Measurements from ENCODE around the gene UIMC1. TPM values are rescaled to one million over a fixed set of nuclear protein-coding genes. Genes with fewer than 3 reads are reported as not detected.
"Not testable (repeated sequence)": the region's sequence is repeated elsewhere in the genome, so short reads cannot be mapped to it uniquely, and the experiment has no call there.

The UIMC1 gene
- total and polyA plus RNA-seq, 2 of the 13 experiments (the other 11 are each of a cell fraction or from before 2014, with no cell fraction given), result 18.9 to 32.7 TPM

DNA sequence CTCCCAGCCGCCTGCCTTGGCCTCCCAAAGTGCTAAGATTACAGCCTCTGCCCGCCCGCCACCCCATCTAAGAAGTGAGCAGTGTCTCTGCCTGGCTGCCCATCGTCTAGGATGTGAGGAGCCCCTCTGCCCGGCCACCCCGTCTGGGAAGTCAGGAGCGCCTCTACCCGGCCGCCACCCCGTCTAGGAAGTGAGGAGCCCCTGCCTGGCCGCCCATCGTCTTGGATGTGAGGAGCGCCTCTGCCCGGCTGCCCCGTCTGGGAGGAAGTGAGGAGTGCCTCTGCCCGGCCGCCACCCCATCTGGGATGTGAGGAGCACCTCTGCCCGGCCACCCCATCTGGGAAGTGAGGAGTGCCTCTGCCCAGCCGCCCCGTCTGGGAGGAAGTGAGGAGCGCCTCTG is 23.0 kb downstream of the UIMC1 start:
- WGBS (ENCODE audit: low lambda C conversion rate), result no CpG with 5 or more reads among the region's 21 CpGs
- BruUV-seq (replicated peaks), result not testable (repeated sequence)

DNA sequence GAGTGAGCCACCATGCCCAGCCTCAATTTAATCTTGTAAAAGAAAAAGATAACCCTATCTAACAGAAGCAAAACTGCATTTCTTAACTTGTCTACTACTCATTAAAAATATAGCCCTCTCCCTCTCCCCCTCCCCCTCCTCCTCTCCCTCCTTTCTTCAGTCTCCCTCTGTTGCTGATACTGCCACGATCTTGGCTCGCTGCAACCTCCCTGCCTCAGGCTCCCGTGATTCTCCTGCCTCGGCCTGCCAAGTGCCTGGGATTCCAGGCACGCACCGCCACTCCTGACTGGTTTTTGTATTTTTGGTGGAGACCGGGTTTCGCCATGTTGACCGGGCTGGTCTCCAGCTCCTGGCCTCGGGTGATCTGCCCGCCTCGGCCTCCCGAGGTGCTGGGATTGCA is 23.5 kb downstream of the UIMC1 start:
- H3K4me2 ChIP-seq (ENCODE audit: low read depth, low read length); intact Hi-C loops (cut with micrococcal nuclease; ENCODE audit: unreplicated experiment); BruUV-seq (replicated peaks); in situ Hi-C loops (cut with HindIII; ENCODE audit: extremely low pct_ligation_motif_present, low pct_unique_long_range_greater_than_20kb); H3K9me3 ChIP-seq (ENCODE audit: low read length); CTCF ChIA-PET (ENCODE audit: low intra/inter-chr PET ratio, low total read pairs); H3K27me3 ChIP-seq (ENCODE audit: control insufficient read depth in 1 of 2, insufficient read depth in 2 of 2, low read length in 2 of 2); FAIRE-seq; POLR2A ChIA-PET; H3K27ac ChIP-seq (ENCODE audit: extremely low read length, insufficient read depth, low read length); DNase-seq (ENCODE audit: low spot score); H4K20me1 ChIP-seq (ENCODE audit: insufficient read depth, low read length); H3K4me3 ChIP-seq (replicated peaks in 1 of 3; ENCODE audit: insufficient read depth in 1 of 3, low read depth in 2 of 3, low read length in 3 of 3); H3K9ac ChIP-seq (ENCODE audit: insufficient read depth, low read depth, low read length); ATAC-seq; H2AFZ ChIP-seq (ENCODE audit: low read length): not testable (repeated sequence)
- H3K4me1 ChIP-seq (ENCODE audit: insufficient read depth, low read length), result peaks cover 17% of the 10 kb centered on the region
- WGBS (ENCODE audit: low lambda C conversion rate), result 89% methylated on average over 13 of the region's 13 CpGs
- peaks cover 36% of the 10 kb centered on the region for H3K79me2 ChIP-seq (ENCODE audit: insufficient read depth, low read length)
- H3K36me3 ChIP-seq (replicated peaks in 1 of 2; ENCODE audit: control insufficient read depth in 1 of 2, insufficient read depth in 2 of 2, low read length in 2 of 2), result peaks cover 7 to 35% of the 10 kb centered on the region in 2 experiments; a peak in 4 of 5 replicates

More for the DNA sequence above, 23.0 kb downstream of the UIMC1 start:
- in situ Hi-C loops (cut with HindIII; ENCODE audit: extremely low pct_ligation_motif_present, low pct_unique_long_range_greater_than_20kb); ATAC-seq; H3K9me3 ChIP-seq (ENCODE audit: low read length); intact Hi-C loops (cut with micrococcal nuclease; ENCODE audit: unreplicated experiment); H3K4me3 ChIP-seq (replicated peaks in 1 of 3; ENCODE audit: insufficient read depth in 1 of 3, low read depth in 2 of 3, low read length in 3 of 3); POLR2A ChIA-PET; H2AFZ ChIP-seq (ENCODE audit: low read length); H3K27me3 ChIP-seq (ENCODE audit: control insufficient read depth in 1 of 2, insufficient read depth in 2 of 2, low read length in 2 of 2); H3K27ac ChIP-seq (ENCODE audit: extremely low read length, insufficient read depth, low read length); H3K4me2 ChIP-seq (ENCODE audit: low read depth, low read length); H4K20me1 ChIP-seq (ENCODE audit: insufficient read depth, low read length); CTCF ChIA-PET (ENCODE audit: low intra/inter-chr PET ratio, low total read pairs); H3K9ac ChIP-seq (ENCODE audit: insufficient read depth, low read depth, low read length); FAIRE-seq; DNase-seq (ENCODE audit: low spot score): not testable (repeated sequence)
- Histone ChIP-seq H3K4me1 (ENCODE audit: insufficient read depth, low read length) (peaks cover 17% of the 10 kb centered on the region), H3K36me3 (replicated peaks in 1 of 2; ENCODE audit: control insufficient read depth in 1 of 2, insufficient read depth in 2 of 2, low read length in 2 of 2) (peaks cover 7 to 35% of the 10 kb centered on the region in 2 experiments; a peak in 4 of 5 replicates), H3K79me2 (ENCODE audit: insufficient read depth, low read length) (peaks cover 39% of the 10 kb centered on the region)

DNA sequence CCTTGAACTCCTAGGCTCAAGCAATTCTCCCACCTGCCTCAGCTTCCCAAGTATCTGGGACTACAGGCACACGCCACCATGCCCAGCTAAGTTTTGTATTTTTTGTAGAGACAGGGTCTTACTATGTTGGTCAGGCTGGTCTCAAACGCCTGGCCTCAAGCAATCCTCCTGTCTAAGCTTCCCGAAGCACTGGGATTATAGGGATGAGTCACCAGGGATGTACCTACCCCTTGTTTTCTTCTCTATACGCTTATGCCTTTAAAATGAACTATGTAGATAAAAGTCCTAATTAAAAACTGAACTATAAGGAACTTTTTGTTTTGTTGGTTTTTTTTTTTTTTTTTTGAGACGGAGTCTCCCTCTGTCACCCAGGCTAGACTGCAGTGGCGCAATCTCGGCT is 25.8 kb downstream of the UIMC1 start:
- H3K9ac ChIP-seq (ENCODE audit: insufficient read depth, low read depth, low read length), result no peak overlapping the region
- no peak overlapping the region for H3K4me3 ChIP-seq (replicated peaks in 1 of 3; ENCODE audit: insufficient read depth in 1 of 3, low read depth in 2 of 3, low read length in 3 of 3)
- H3K4me2 ChIP-seq (ENCODE audit: low read depth, low read length), result no peak overlapping the region
- ChIA-PET CTCF (ENCODE audit: low intra/inter-chr PET ratio, low total read pairs) (no interaction called here), POLR2A (no interaction called here)
- peaks cover 6% of the 10 kb centered on the region; the same call in 1 of the 2 replicates for H4K20me1 ChIP-seq (ENCODE audit: insufficient read depth, low read length)
- peaks cover 7 to 40% of the 10 kb centered on the region in 2 experiments; a peak in 4 of 5 replicates for H3K36me3 ChIP-seq (replicated peaks in 1 of 2; ENCODE audit: control insufficient read depth in 1 of 2, insufficient read depth in 2 of 2, low read length in 2 of 2)
- no peak for DNase-seq (ENCODE audit: low spot score)
- no peaks in the 10 kb centered on the region for H3K27me3 ChIP-seq (ENCODE audit: control insufficient read depth in 1 of 2, insufficient read depth in 2 of 2, low read length in 2 of 2)
- H3K27ac ChIP-seq (ENCODE audit: extremely low read length, insufficient read depth, low read length), result no peak overlapping the region
- H2AFZ ChIP-seq (ENCODE audit: low read length), result no peak overlapping the region
- in situ Hi-C loops (cut with HindIII; ENCODE audit: extremely low pct_ligation_motif_present, low pct_unique_long_range_greater_than_20kb) (no loop called here), intact Hi-C loops (cut with micrococcal nuclease; ENCODE audit: unreplicated experiment) (no loop called here)
- H3K79me2 ChIP-seq (ENCODE audit: insufficient read depth, low read length), result peaks cover 18% of the 10 kb centered on the region
- BruUV-seq (replicated peaks), result no TSS peak
- WGBS (ENCODE audit: low lambda C conversion rate), result 94% methylated on average over 7 of the region's 7 CpGs
- FAIRE-seq, result no peak
- H3K9me3 ChIP-seq (ENCODE audit: low read length), result no peaks in the 10 kb centered on the region
- H3K4me1 ChIP-seq (ENCODE audit: insufficient read depth, low read length), result peaks cover 9% of the 10 kb centered on the region
- ATAC-seq, result no peak
- TF ChIP-seq ZC3H13 (CRISPR knock-in tag; IDR thresholded peaks at IDR 0.05), result no peak
- TF ChIP-seq MIER2 (CRISPR knock-in tag; IDR thresholded peaks at IDR 0.05), result no peak
- TF ChIP-seq HMG20A (CRISPR knock-in tag; IDR thresholded peaks at IDR 0.05; ENCODE audit: borderline replicate concordance), result no peak
- TF ChIP-seq PHF5A (CRISPR knock-in tag; IDR thresholded peaks at IDR 0.05; ENCODE audit: low read depth, unreplicated experiment), result no peak
- no peak for TF ChIP-seq ZNF746 (CRISPR knock-in tag; IDR thresholded peaks at IDR 0.05)
- TF ChIP-seq TBL1XR1 (IDR thresholded peaks at IDR 0.05; ENCODE audit: borderline replicate concordance, low read length, partially characterized antibody), result no peak
- TF ChIP-seq SMARCC2 (IDR thresholded peaks at IDR 0.05), result no peak
- no peak for TF ChIP-seq JUNB (CRISPR knock-in tag; IDR thresholded peaks at IDR 0.05; ENCODE audit: borderline replicate concordance)
- TF ChIP-seq ZNF775 (CRISPR knock-in tag; IDR thresholded peaks at IDR 0.05; ENCODE audit: borderline replicate concordance), result no peak
- no peak for TF ChIP-seq RORA (CRISPR knock-in tag; IDR thresholded peaks at IDR 0.05)
- TF ChIP-seq ZNF274 (CRISPR knock-in tag; IDR thresholded peaks at IDR 0.05), result no peak
- TF ChIP-seq, protein P1, sequence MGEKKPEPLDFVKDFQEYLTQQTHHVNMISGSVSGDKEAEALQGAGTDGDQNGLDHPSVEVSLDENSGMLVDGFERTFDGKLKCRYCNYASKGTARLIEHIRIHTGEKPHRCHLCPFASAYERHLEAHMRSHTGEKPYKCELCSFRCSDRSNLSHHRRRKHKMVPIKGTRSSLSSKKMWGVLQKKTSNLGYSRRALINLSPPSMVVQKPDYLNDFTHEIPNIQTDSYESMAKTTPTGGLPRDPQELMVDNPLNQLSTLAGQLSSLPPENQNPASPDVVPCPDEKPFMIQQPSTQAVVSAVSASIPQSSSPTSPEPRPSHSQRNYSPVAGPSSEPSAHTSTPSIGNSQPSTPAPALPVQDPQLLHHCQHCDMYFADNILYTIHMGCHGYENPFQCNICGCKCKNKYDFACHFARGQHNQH (CRISPR knock-in tag; IDR thresholded peaks at IDR 0.05), result no peak
- no peak for TF ChIP-seq PRPF4 (IDR thresholded peaks at IDR 0.05; ENCODE audit: low read depth, low read length, poor library complexity, severe bottlenecking)
